IPS DF 6.9 (cell line): ENCODE measurements around the gene KRT83.

Experiments
- DNase-seq: peaks from one replicate; pipeline ENCODE4 v3.0.0-alpha.2; 2013; ENCODE audit warnings: low read depth, low spot score
- H3K27ac ChIP-seq: one replicate; pipeline ENCODE4 v1.5.1; 2013; ENCODE audit warnings: low read length, control low read depth
- H3K27me3 ChIP-seq: 2 replicates; pipeline ENCODE4 v1.6.1; 2013; ENCODE audit warnings: mild to moderate bottlenecking, low read length; ENCODE audit not compliant: control insufficient read depth, insufficient read depth
- H3K36me3 ChIP-seq: 2 replicates; pipeline ENCODE4 v1.6.1; 2013; ENCODE audit warnings: low read length; ENCODE audit not compliant: control insufficient read depth, insufficient read depth
- H3K4me1 ChIP-seq: 2 replicates; pipeline ENCODE4 v1.6.1; 2013; ENCODE audit warnings: low read length; ENCODE audit not compliant: control insufficient read depth, insufficient read depth
- H3K4me3 ChIP-seq: 2 replicates; pipeline ENCODE4 v1.5.1; 2013; ENCODE audit warnings: mild to moderate bottlenecking, low read length
- H3K9me3 ChIP-seq: 2 replicates; pipeline ENCODE4 v1.6.1; 2013; ENCODE audit warnings: low read length, inconsistent platforms; ENCODE audit not compliant: control insufficient read depth, insufficient read depth
- WGBS: extraction: QIAGEN DNeasy Blood & Tissue Kit; methylation state at CpG from one replicate; pipeline ENCODE4 v1.1.7; 2013; ENCODE audit warnings: mixed read lengths, missing lambda C conversion rate; ENCODE audit not compliant: insufficient read length, insufficient coverage; 5-methylcytosine and 5-hydroxymethylcytosine counted together

The KRT83 gene

GRCh38 chr12:52331833-52332232, 10.6 kb upstream of the KRT83 start:
- no peaks in the 10 kb centered on the region; the same call in 1 of the 2 replicates for H3K9me3 ChIP-seq
- H3K4me1 ChIP-seq: no peaks in the 10 kb centered on the region
- WGBS: no CpG with 5 or more reads among the region's 3 CpGs
- H3K27me3 ChIP-seq: no peaks in the 10 kb centered on the region
- H3K27ac ChIP-seq: no peak overlapping the region
- no peak overlapping the region for H3K4me3 ChIP-seq
- no peaks in the 10 kb centered on the region for H3K36me3 ChIP-seq
- DNase-seq: no peak

GRCh38 chr12:52331039-52331438, 9.8 kb upstream of the KRT83 start:
- DNase-seq: no peak
- H3K27ac ChIP-seq: no peak overlapping the region
- no peaks in the 10 kb centered on the region for H3K27me3 ChIP-seq
- H3K9me3 ChIP-seq: no peaks in the 10 kb centered on the region; the same call in 1 of the 2 replicates
- H3K4me1 ChIP-seq: no peaks in the 10 kb centered on the region
- H3K4me3 ChIP-seq: no peak overlapping the region
- WGBS: no CpG with 5 or more reads among the region's 1 CpG
- no peaks in the 10 kb centered on the region for H3K36me3 ChIP-seq

GRCh38 chr12:52327830-52328500, 6.8 kb upstream of the KRT83 start:
- no peak for DNase-seq
- H3K27me3 ChIP-seq: no peaks in the 10 kb centered on the region
- H3K9me3 ChIP-seq: no peaks in the 10 kb centered on the region
- H3K4me1 ChIP-seq: no peaks in the 10 kb centered on the region
- H3K36me3 ChIP-seq: no peaks in the 10 kb centered on the region
- no CpG with 5 or more reads among the region's 10 CpGs for WGBS
- H3K27ac ChIP-seq: no peak overlapping the region
- H3K4me3 ChIP-seq: no peak overlapping the region

GRCh38 chr12:52327052-52327829, 6.0 kb upstream of the KRT83 start:
- DNase-seq: peak; percentile 81
- Histone ChIP-seq H3K9me3 (no peaks in the 10 kb centered on the region), H3K36me3 (no peaks in the 10 kb centered on the region), H3K27ac (no peak overlapping the region), H3K4me1 (no peaks in the 10 kb centered on the region), H3K27me3 (no peaks in the 10 kb centered on the region), H3K4me3 (no peak overlapping the region)
- WGBS: no CpG with 5 or more reads among the region's 11 CpGs

GRCh38 chr12:52324153-52324444, 2.9 kb upstream of the KRT83 start:
- H3K27ac ChIP-seq: no peak overlapping the region
- no peaks in the 10 kb centered on the region for H3K9me3 ChIP-seq
- WGBS: no CpG with 5 or more reads among the region's 3 CpGs
- DNase-seq: no peak
- no peaks in the 10 kb centered on the region for H3K4me1 ChIP-seq
- H3K27me3 ChIP-seq: no peaks in the 10 kb centered on the region
- H3K36me3 ChIP-seq: no peaks in the 10 kb centered on the region
- H3K4me3 ChIP-seq: no peak overlapping the region

GRCh38 chr12:52323416-52324152, 2.4 kb upstream of the KRT83 start:
- no peaks in the 10 kb centered on the region for H3K4me1 ChIP-seq
- H3K27me3 ChIP-seq: no peaks in the 10 kb centered on the region
- WGBS: no CpG with 5 or more reads among the region's 10 CpGs
- H3K36me3 ChIP-seq: no peaks in the 10 kb centered on the region
- no peak overlapping the region for H3K27ac ChIP-seq
- no peak for DNase-seq
- no peaks in the 10 kb centered on the region for H3K9me3 ChIP-seq
- H3K4me3 ChIP-seq: no peak overlapping the region

- H3K36me3 ChIP-seq: no peaks in the 10 kb centered on the region
- no peaks in the 10 kb centered on the region for H3K27me3 ChIP-seq
- H3K4me3 ChIP-seq: no peak overlapping the region
- H3K4me1 ChIP-seq: no peaks in the 10 kb centered on the region
- H3K27ac ChIP-seq: no peak overlapping the region
- no peak for DNase-seq
- no peaks in the 10 kb centered on the region for H3K9me3 ChIP-seq
- no CpG with 5 or more reads among the region's 1 CpG for WGBS
Observed at GRCh38 chr12:52323001-52323400, 1.8 kb upstream of the KRT83 start.

GRCh38 chr12:52322069-52322468, 871 bp upstream of the KRT83 start:
- Histone ChIP-seq H3K36me3 (no peaks in the 10 kb centered on the region), H3K27me3 (no peaks in the 10 kb centered on the region), H3K4me3 (no peak overlapping the region), H3K27ac (no peak overlapping the region), H3K4me1 (no peaks in the 10 kb centered on the region), H3K9me3 (no peaks in the 10 kb centered on the region)
- no CpG with 5 or more reads among the region's 1 CpG for WGBS
- DNase-seq: no peak

GRCh38 chr12:52321418-52321817, 220 bp upstream of the KRT83 start:
- no peak for DNase-seq
- no CpG with 5 or more reads among the region's 4 CpGs for WGBS
- Histone ChIP-seq H3K27me3 (no peaks in the 10 kb centered on the region), H3K9me3 (no peaks in the 10 kb centered on the region), H3K4me3 (no peak overlapping the region), H3K36me3 (no peaks in the 10 kb centered on the region), H3K4me1 (no peaks in the 10 kb centered on the region), H3K27ac (no peak overlapping the region)

GRCh38 chr12:52319097-52319496, 2.1 kb downstream of the KRT83 start:
- no CpG with 5 or more reads among the region's 11 CpGs for WGBS
- Histone ChIP-seq H3K27ac (no peak overlapping the region), H3K27me3 (no peaks in the 10 kb centered on the region), H3K36me3 (no peaks in the 10 kb centered on the region), H3K4me1 (no peaks in the 10 kb centered on the region), H3K9me3 (no peaks in the 10 kb centered on the region), H3K4me3 (no peak overlapping the region)
- no peak for DNase-seq
